ENCODE measurements around the gene UACA.
A peak's percentile ranks its signal among the peaks of the same experiment; 100 is the strongest.

The UACA gene

DNA sequence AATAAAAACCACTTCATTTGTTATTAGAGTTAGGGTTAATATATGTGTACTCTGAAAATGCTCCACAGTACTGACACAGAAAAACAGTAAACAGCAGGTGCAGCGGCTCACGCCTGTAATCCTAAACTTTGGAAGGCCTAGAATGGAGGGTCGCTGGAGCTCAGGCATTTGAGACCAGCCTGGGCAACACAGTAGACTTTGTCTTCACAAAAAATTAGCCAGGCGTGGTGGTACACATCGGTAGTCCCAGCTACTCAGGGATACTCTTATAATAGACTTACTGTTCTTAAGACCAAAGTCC is 40.3 kb downstream of the UACA start:
- Histone ChIP-seq H3K36me3 (ENCODE audit: control insufficient read depth, insufficient read depth, low read length) (peaks cover 7% of the 10 kb centered on the region), H3K4me1 (ENCODE audit: control insufficient read depth, insufficient read depth, low read length, poor library complexity, severe bottlenecking) (peaks cover 13% of the 10 kb centered on the region), H3K27ac (ENCODE audit: low read depth, low read length, severe bottlenecking) (no peak overlapping the region), H3K9me3 (ENCODE audit: control insufficient read depth, low read length) (no peaks in the 10 kb centered on the region), H3K4me3 (ENCODE audit: extremely low read depth, insufficient read depth, low read length, poor library complexity, severe bottlenecking) (no peak overlapping the region)
- WGBS, 2 experiments (ENCODE audit: insufficient coverage in 2 of 2): 82 to 94% methylated on average over 5 of the region's 5 CpGs

DNA sequence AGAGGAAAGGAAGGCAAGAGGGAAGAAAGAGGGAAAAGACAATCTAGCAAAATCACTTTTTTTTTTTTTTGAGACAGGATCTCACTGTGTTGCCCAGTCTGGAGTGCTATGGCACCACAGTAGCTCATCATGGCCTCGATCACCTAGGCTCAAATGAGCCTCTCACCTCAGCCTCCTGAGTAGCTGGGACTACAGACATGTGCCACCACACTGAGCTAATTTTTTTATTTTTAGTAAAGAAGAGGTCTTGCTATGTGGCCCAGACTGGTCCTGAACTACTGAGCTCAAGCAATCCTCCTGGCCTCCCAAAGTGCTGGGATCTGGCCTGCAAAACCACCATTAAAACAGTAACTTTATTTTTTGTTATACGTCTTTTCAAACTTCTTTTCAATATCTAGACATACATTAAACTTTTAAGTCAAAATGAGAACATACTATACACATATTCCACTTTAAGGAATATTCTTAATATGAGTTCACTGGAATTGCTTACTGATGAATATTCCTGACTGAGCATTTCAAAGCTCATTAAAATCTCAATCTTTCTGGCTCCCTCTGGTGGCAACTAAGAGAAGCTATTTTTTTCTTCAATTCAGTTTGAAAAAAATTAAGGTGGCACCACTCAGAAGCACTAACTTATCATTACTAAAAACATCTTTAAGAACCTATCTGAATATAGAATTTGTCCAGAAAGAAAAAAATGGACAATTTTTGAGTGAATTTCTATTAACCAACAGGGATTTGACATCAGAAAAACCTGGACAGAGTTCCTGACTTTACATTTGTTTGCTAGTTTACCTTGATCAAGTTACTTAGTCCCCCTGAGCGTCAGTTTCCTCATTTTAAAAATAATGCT is 40.9 kb downstream of the UACA start:
- Histone ChIP-seq H3K36me3 (ENCODE audit: control insufficient read depth, insufficient read depth, low read length) (peaks cover 7% of the 10 kb centered on the region), H3K4me1 (ENCODE audit: control insufficient read depth, insufficient read depth, low read length, poor library complexity, severe bottlenecking) (peaks cover 13% of the 10 kb centered on the region), H3K9me3 (ENCODE audit: control insufficient read depth, low read length) (no peaks in the 10 kb centered on the region), H3K4me3 (ENCODE audit: extremely low read depth, insufficient read depth, low read length, poor library complexity, severe bottlenecking) (no peak overlapping the region), H3K27ac (ENCODE audit: low read depth, low read length, severe bottlenecking) (no peak overlapping the region)
- WGBS, 2 experiments (ENCODE audit: insufficient coverage in 2 of 2): 100% methylated on average over 1 of the region's 3 CpGs; no CpG with 5 or more reads in 1 of the 2 experiments

DNA sequence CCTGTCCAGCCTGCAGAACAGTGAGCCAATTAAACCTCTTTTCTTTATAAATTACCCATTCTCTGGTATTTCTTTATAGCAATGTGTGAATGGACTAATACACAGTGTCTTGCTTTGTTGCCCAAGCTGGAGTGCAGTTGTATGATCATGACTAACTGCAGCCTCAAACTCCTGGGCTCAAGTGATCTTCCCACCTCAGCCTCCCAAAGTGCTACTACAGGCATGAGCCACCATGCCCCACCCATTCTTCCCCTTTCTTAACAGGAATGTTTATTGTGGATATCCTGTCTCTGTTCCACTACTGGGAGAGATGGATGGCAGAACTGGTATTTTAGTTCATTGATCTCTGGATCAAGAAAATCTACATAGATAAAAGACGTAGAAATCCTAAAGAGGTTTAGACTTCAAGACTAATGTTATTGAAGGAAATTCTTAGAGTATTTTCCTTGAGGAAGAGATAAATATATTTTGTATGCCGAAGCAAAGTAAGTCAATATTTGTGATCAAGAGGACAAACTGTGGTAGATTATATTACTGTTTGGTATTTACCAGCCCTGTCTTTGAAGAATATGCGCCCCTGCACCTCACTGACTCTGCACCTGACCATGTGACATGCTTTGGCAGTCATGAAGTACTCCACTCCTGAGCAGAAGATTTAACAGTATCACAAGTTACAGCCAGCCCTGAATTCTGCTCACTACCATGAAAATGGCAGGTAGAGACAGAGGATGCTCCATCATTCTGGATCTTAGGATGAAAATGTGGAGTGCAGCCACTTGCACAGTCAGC is 42.9 kb downstream of the UACA start:
- H3K4me3 ChIP-seq (ENCODE audit: extremely low read depth, insufficient read depth, low read length, poor library complexity, severe bottlenecking): no peak overlapping the region
- H3K36me3 ChIP-seq (ENCODE audit: control insufficient read depth, insufficient read depth, low read length): peaks cover 4% of the 10 kb centered on the region
- H3K9me3 ChIP-seq (ENCODE audit: control insufficient read depth, low read length): no peaks in the 10 kb centered on the region
- peaks cover 19% of the 10 kb centered on the region for H3K4me1 ChIP-seq (ENCODE audit: control insufficient read depth, insufficient read depth, low read length, poor library complexity, severe bottlenecking)
- 96 to 100% methylated on average over 2 of the region's 3 CpGs for WGBS, 2 experiments (ENCODE audit: insufficient coverage in 2 of 2)
- H3K27ac ChIP-seq (ENCODE audit: low read depth, low read length, severe bottlenecking): no peak overlapping the region

DNA sequence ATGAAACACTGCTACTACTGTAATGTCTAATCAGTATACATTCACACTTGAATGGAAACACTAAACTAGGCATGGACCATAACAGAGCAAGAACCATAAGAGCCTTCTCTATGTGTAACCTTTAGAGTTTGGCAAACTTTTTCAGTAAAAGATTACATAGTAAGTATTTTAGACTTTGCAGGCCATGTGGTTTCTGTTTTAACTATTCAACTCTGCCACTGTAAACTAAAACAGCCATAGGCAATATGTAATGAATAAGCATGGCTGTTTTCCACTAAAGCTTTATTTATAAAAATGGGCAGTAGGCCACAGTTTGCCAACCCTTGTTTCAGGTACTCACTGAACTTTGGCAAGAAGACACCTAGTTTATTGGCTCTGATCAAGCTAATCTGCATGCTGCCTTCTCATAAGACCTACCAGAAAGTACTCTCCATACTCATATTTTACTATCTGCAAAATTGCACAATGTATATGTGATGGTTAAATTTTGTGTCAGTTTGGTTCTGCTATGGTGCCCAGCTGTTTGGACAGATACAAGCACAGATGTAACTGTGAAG is 46.0 kb downstream of the UACA start:
- H3K36me3 ChIP-seq (ENCODE audit: control insufficient read depth, insufficient read depth, low read length): peaks cover 3% of the 10 kb centered on the region
- H3K4me1 ChIP-seq (ENCODE audit: control insufficient read depth, insufficient read depth, low read length, poor library complexity, severe bottlenecking): peaks cover 38% of the 10 kb centered on the region
- H3K4me3 ChIP-seq (ENCODE audit: extremely low read depth, insufficient read depth, low read length, poor library complexity, severe bottlenecking): no peak overlapping the region
- H3K27ac ChIP-seq (ENCODE audit: low read depth, low read length, severe bottlenecking): no peak overlapping the region
- H3K9me3 ChIP-seq (ENCODE audit: control insufficient read depth, low read length): no peaks in the 10 kb centered on the region

DNA sequence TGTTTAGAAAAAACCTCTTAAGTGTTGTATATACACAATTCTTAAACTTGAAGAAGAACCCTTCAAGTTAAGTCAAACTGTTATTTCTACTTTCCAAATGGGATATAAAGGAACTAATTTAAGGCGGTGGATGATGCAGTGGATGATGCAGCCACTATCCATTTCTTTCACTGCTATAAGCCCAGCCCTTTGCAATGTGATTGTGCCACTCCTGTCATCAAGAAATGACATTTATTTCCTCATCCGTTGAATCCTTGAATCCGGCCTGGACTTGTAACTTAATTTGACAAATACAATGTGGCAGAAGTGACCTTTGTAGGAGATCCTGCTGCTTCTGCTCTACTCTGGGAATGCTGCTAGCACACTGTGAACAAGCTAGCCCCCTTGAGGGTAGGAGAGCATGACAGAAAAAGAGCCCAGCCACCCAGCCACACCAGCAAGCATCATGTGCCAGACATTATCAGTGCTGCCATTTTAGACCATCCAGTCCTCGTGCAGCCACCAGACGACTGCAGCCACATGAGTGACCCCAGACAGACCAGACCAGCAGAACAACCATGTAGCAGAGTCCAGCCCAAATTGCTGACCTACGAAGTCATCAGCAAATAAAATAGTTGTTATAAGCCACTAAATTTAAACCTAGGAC is 47.4 kb downstream of the UACA start:
- no peak overlapping the region for H3K4me3 ChIP-seq (ENCODE audit: extremely low read depth, insufficient read depth, low read length, poor library complexity, severe bottlenecking)
- H3K9me3 ChIP-seq (ENCODE audit: control insufficient read depth, low read length): no peaks in the 10 kb centered on the region
- peaks cover 43% of the 10 kb centered on the region for H3K4me1 ChIP-seq (ENCODE audit: control insufficient read depth, insufficient read depth, low read length, poor library complexity, severe bottlenecking)
- WGBS, 2 experiments (ENCODE audit: insufficient coverage in 2 of 2): 72 to 89% methylated on average over 5 to 6 of the region's 6 CpGs
- no peaks in the 10 kb centered on the region for H3K36me3 ChIP-seq (ENCODE audit: control insufficient read depth, insufficient read depth, low read length)
- H3K27ac ChIP-seq (ENCODE audit: low read depth, low read length, severe bottlenecking): peak overlapping the region; percentile 82

DNA sequence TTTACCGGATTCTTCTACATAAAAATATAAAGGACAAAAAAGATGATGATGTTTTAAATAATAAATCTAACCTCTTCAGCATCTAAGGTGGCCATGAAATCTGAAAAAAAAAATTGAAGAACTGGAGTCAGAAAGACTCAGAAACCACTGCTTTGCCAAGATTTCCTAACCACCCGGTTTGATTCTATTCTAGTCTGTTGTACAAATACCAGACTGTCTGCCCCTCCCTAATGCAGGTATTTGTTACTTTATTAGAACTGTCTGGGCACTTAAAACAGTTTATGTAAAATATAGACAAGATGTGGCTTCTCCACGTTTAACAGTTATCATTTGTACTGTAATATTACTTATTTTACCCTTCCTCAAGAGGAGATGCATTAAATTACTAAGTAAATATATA is 48.8 kb downstream of the UACA start:
- WGBS, 2 experiments (ENCODE audit: insufficient coverage in 2 of 2): no CpG with 5 or more reads among the region's 3 CpGs
- no peak overlapping the region for H3K4me3 ChIP-seq (ENCODE audit: extremely low read depth, insufficient read depth, low read length, poor library complexity, severe bottlenecking)
- peak overlapping the region; percentile 83 for H3K27ac ChIP-seq (ENCODE audit: low read depth, low read length, severe bottlenecking)
- peaks cover 45% of the 10 kb centered on the region for H3K4me1 ChIP-seq (ENCODE audit: control insufficient read depth, insufficient read depth, low read length, poor library complexity, severe bottlenecking)
- no peaks in the 10 kb centered on the region for H3K36me3 ChIP-seq (ENCODE audit: control insufficient read depth, insufficient read depth, low read length)
- no peaks in the 10 kb centered on the region for H3K9me3 ChIP-seq (ENCODE audit: control insufficient read depth, low read length)

DNA sequence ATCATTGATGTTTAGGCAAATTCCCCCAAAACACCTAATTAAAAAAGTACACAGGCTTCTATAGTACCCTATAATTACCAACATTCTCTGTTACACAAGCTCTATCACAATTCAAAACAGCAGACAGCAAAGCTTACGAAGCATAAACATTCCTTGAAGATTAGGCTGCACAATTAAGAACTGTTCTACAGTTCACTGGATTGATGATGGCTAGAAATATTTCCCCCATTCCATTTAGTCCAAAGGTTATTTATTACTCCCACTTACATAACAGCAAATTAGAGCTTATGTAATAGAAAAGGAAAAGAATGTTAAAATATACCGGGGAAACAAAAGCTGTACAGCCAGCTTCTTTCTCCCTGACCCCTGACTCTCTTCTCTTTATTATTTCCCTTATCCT is 49.3 kb downstream of the UACA start:
- no peak overlapping the region for H3K4me3 ChIP-seq (ENCODE audit: extremely low read depth, insufficient read depth, low read length, poor library complexity, severe bottlenecking)
- H3K9me3 ChIP-seq (ENCODE audit: control insufficient read depth, low read length): no peaks in the 10 kb centered on the region
- peak overlapping the region; percentile 83 for H3K27ac ChIP-seq (ENCODE audit: low read depth, low read length, severe bottlenecking)
- WGBS, 2 experiments (ENCODE audit: insufficient coverage in 2 of 2): no CpG with 5 or more reads among the region's 2 CpGs
- H3K36me3 ChIP-seq (ENCODE audit: control insufficient read depth, insufficient read depth, low read length): no peaks in the 10 kb centered on the region
- peaks cover 45% of the 10 kb centered on the region for H3K4me1 ChIP-seq (ENCODE audit: control insufficient read depth, insufficient read depth, low read length, poor library complexity, severe bottlenecking)

DNA sequence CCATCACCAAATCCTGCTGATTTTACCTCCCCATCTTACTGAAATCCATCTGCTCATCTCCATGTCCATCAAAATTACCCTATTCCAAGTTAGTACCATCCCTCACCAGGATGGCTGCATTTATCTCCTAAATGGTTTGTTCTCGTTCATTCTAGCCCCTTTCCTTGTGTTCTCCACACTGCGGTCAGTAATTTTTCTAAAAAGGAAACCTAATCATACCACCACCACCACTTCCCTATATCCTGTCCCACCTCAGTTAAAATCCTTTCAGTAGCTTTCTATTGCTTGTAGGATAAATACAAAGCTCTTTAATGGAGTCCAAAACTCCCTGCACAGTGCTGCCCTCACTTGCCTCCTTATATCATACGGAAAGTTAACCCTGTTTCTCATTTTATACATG is 51.1 kb downstream of the UACA start:
- peaks cover 50% of the 10 kb centered on the region for H3K4me1 ChIP-seq (ENCODE audit: control insufficient read depth, insufficient read depth, low read length, poor library complexity, severe bottlenecking)
- H3K27ac ChIP-seq (ENCODE audit: low read depth, low read length, severe bottlenecking): peak overlapping the region; percentile 83
- H3K36me3 ChIP-seq (ENCODE audit: control insufficient read depth, insufficient read depth, low read length): no peaks in the 10 kb centered on the region
- 94 to 100% methylated on average over 1 to 2 of the region's 3 CpGs for WGBS, 2 experiments (ENCODE audit: insufficient coverage in 2 of 2)
- peaks cover 5% of the 10 kb centered on the region for H3K9me3 ChIP-seq (ENCODE audit: control insufficient read depth, low read length)
- H3K4me3 ChIP-seq (ENCODE audit: extremely low read depth, insufficient read depth, low read length, poor library complexity, severe bottlenecking): no peak overlapping the region

DNA sequence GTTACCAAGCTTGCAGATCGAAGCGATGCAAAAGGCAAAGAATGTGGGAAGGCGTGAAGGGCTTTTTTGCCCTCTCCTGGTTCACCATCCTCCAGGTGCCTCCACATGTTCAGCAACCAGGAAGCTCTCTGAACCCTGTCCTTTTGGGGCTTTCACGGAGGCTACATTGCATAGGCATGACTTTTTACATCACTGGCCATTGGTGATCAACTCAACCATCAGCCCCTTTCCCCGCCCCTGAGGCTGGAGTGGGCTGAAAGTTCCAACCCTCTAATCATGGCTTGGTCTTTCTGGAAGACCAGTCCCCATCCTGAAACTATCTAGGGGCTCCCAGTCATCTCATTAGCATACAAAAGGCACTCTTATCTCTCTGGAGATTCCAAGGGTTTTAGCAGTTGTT is 52.6 kb downstream of the UACA start:
- no peak overlapping the region for H3K4me3 ChIP-seq (ENCODE audit: extremely low read depth, insufficient read depth, low read length, poor library complexity, severe bottlenecking)
- no peaks in the 10 kb centered on the region for H3K36me3 ChIP-seq (ENCODE audit: control insufficient read depth, insufficient read depth, low read length)
- WGBS, 2 experiments (ENCODE audit: insufficient coverage in 2 of 2): 82 to 85% methylated on average over 4 to 5 of the region's 5 CpGs

DNA sequence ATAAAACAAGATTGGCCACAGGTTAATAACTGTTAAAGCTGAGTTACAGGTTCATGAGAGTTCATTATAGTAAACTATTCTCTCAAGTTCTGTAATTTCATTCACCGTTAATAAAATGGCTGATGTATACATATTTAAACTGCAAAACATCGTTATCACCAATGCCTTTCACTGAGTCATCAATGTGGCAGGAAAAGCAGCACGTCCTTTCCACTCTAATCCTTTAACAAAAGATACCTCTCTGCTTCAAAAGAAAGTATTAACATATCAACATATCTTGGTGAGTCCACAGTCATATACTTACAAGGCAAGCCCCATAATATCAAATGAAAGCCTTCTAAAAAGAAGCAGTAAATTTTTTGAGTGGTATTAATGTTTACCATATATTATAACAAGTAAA is 54.5 kb downstream of the UACA start:
- Histone ChIP-seq H3K9me3 (ENCODE audit: control insufficient read depth, low read length) (peaks cover 5% of the 10 kb centered on the region), H3K4me1 (ENCODE audit: control insufficient read depth, insufficient read depth, low read length, poor library complexity, severe bottlenecking) (peaks cover 45% of the 10 kb centered on the region), H3K4me3 (ENCODE audit: extremely low read depth, insufficient read depth, low read length, poor library complexity, severe bottlenecking) (no peak overlapping the region), H3K36me3 (ENCODE audit: control insufficient read depth, insufficient read depth, low read length) (no peaks in the 10 kb centered on the region), H3K27ac (ENCODE audit: low read depth, low read length, severe bottlenecking) (no peak overlapping the region)
- 40 to 48% methylated on average over 1 to 2 of the region's 3 CpGs for WGBS, 2 experiments (ENCODE audit: insufficient coverage in 2 of 2)

More for the DNA sequence above, 52.6 kb downstream of the UACA start:
- Histone ChIP-seq H3K9me3 (ENCODE audit: control insufficient read depth, low read length) (peaks cover 5% of the 10 kb centered on the region), H3K4me1 (ENCODE audit: control insufficient read depth, insufficient read depth, low read length, poor library complexity, severe bottlenecking) (peaks cover 44% of the 10 kb centered on the region), H3K27ac (ENCODE audit: low read depth, low read length, severe bottlenecking) (no peak overlapping the region)

Measured in mesodermal cell (in vitro differentiated cells).